ENCODE measurements around the gene EVI5. TPM values are rescaled to one million over a fixed set of nuclear protein-coding genes. Genes with fewer than 3 reads are reported as not detected.

EVI5 gene
- total and polyA plus RNA-seq, 2 donors (not counting 1 experiment from before 2014, with no cell fraction given), result 1.5 to 36.3 TPM

- peak overlapping the region; percentile 76 for H3K9ac ChIP-seq (ENCODE audit: low read length)
- CTCF ChIA-PET, result interaction anchor here (1.0 to 1.2 kb wide), 2 partner anchors 69 to 174 kb away, joined by 3 read pairs; no protein-coding TSS in a partner anchor
Observed at GRCh38 chr1:92484472-92485380, 300.2 kb downstream of the EVI5 start.

More at GRCh38 chr1:92484472-92485380, 300.2 kb downstream of the EVI5 start:
- POLR2A ChIA-PET, result no interaction called here
- intact Hi-C loops (cut with micrococcal nuclease), result loop anchor here (5.0 to 10.0 kb wide), 3 partner anchors 50 to 187 kb away; partner anchors contain the start of genes GLMN and RPAP2
- TF ChIP-seq, protein P1, sequence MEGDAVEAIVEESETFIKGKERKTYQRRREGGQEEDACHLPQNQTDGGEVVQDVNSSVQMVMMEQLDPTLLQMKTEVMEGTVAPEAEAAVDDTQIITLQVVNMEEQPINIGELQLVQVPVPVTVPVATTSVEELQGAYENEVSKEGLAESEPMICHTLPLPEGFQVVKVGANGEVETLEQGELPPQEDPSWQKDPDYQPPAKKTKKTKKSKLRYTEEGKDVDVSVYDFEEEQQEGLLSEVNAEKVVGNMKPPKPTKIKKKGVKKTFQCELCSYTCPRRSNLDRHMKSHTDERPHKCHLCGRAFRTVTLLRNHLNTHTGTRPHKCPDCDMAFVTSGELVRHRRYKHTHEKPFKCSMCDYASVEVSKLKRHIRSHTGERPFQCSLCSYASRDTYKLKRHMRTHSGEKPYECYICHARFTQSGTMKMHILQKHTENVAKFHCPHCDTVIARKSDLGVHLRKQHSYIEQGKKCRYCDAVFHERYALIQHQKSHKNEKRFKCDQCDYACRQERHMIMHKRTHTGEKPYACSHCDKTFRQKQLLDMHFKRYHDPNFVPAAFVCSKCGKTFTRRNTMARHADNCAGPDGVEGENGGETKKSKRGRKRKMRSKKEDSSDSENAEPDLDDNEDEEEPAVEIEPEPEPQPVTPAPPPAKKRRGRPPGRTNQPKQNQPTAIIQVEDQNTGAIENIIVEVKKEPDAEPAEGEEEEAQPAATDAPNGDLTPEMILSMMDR (IDR thresholded peaks at IDR 0.05), result no peak
- TF ChIP-seq EZH2 (IDR thresholded peaks at IDR 0.05; ENCODE audit: borderline replicate concordance, insufficient read depth, low read depth, low read length, poor library complexity, severe bottlenecking), result no peak
- Mint-ChIP-seq H3K27ac (no peak overlapping the region), H3K9me3 (ENCODE audit: insufficient read depth) (no peaks in the 10 kb centered on the region), H3K4me1 (peaks cover 32% of the 10 kb centered on the region), H3K4me3 (peak overlapping the region; percentile 87), H3K27me3 (peaks cover 28% of the 10 kb centered on the region)
- H3K4me2 ChIP-seq (replicated peaks; ENCODE audit: low read depth, low read length, poor library complexity, severe bottlenecking), result peak overlapping the region; percentile 95
- peak; percentile 60 for DNase-seq
- peaks cover 0 to 54% (median 19%) of the 10 kb centered on the region in 4 experiments for H3K27me3 ChIP-seq (replicated peaks in 1 of 4; ENCODE audit: control extremely low read depth in 1 of 4, control insufficient read depth in 3 of 4, insufficient read depth in 4 of 4, low read length in 3 of 4)
- H3K4me1 ChIP-seq (ENCODE audit: control insufficient read depth in 2 of 2, insufficient read depth in 2 of 2, low read length in 2 of 2), result peaks cover 31 to 40% of the 10 kb centered on the region in 2 donors
- no peaks in the 10 kb centered on the region for H4K20me1 ChIP-seq (ENCODE audit: control insufficient read depth, insufficient read depth, low read length, poor library complexity, severe bottlenecking)
- WGBS (ENCODE audit: insufficient coverage), result under 1% methylated on average over 65 of the region's 65 CpGs
- H3K9me3 ChIP-seq (ENCODE audit: control extremely low read depth in 1 of 3, control insufficient read depth in 2 of 3, insufficient read depth in 1 of 3, low read length in 2 of 3), result peaks cover 0 to 13% (median 0%) of the 10 kb centered on the region in 3 donors
- no peaks in the 10 kb centered on the region for H3K79me2 ChIP-seq (ENCODE audit: control insufficient read depth, insufficient read depth, low read length)
- H3K27ac ChIP-seq (ENCODE audit: low read length in 2 of 2), result no peak overlapping the region
- H2AFZ ChIP-seq (ENCODE audit: insufficient read depth, low read depth, low read length, poor library complexity, severe bottlenecking), result peak overlapping the region; percentile 89
- H3K36me3 ChIP-seq (replicated peaks in 1 of 2; ENCODE audit: control extremely low read depth in 1 of 2, control insufficient read depth in 1 of 2, extremely low read depth in 1 of 2, insufficient read depth in 2 of 2, low read length in 1 of 2), result no peaks in the 10 kb centered on the region
- ATAC-seq (ENCODE audit: low read depth), result peak; percentile 22
- H3K4me3 ChIP-seq (ENCODE audit: control extremely low read depth in 1 of 5, extremely low read depth in 1 of 5, insufficient read depth in 1 of 5, low read depth in 2 of 5, low read length in 4 of 5), result peak overlapping the region; percentile 42 to 70 (median 60)

All from B cell (primary cell).